KMS-11 (cell line): ENCODE data around the gene ITPRIP.

Experiments
- H2AFZ ChIP-seq: fragments of 200-600 bp; sonication (generic); 2 replicates; pipeline ENCODE4 v1.6.1; 2016; ENCODE audit warnings: antibody characterized with exemption, mixed run types, low read depth
- H3K27ac ChIP-seq: fragments of 200-600 bp; sonication (generic); 2 replicates; pipeline ENCODE4 v1.6.1; 2016; ENCODE audit warnings: mild to moderate bottlenecking, mixed run types
- H3K27me3 ChIP-seq: fragments of 200-600 bp; sonication (generic); 2 replicates; pipeline ENCODE4 v1.6.1; 2017; ENCODE audit warnings: mild to moderate bottlenecking, low read depth, mixed run types, moderate library complexity; ENCODE audit not compliant: insufficient read depth
- H3K36me3 ChIP-seq: fragments of 200-600 bp; sonication (generic); 2 replicates; pipeline ENCODE4 v1.6.1; 2017; ENCODE audit warnings: mild to moderate bottlenecking, mixed run types; ENCODE audit not compliant: insufficient read depth
- H3K4me1 ChIP-seq: fragments of 200-600 bp; sonication (generic); 2 replicates; pipeline ENCODE4 v1.6.1; 2016; ENCODE audit warnings: mild to moderate bottlenecking, low read depth, mixed run types; ENCODE audit not compliant: poor library complexity, severe bottlenecking
- H3K4me2 ChIP-seq: fragments of 200-600 bp; sonication (generic); 2 replicates; pipeline ENCODE4 v1.7.0; 2016; ENCODE audit warnings: mild to moderate bottlenecking, mixed run types
- H3K4me3 ChIP-seq: fragments of 200-600 bp; sonication (generic); IDR thresholded peaks from 2 replicates; pipeline ENCODE4 v1.6.1; 2017; ENCODE audit warnings: low read depth, low read length, mixed read lengths; ENCODE audit not compliant: insufficient read depth
- H3K79me2 ChIP-seq: fragments of 200-600 bp; sonication (generic); 2 replicates; pipeline ENCODE4 v1.6.1; 2016; ENCODE audit warnings: low read depth, mixed run types; ENCODE audit not compliant: insufficient read depth
- H3K9ac ChIP-seq: fragments of 200-600 bp; sonication (generic); 2 replicates; pipeline ENCODE4 v1.6.1; 2016; ENCODE audit warnings: mild to moderate bottlenecking, mixed run types
- H4K20me1 ChIP-seq: fragments of 200-600 bp; sonication (generic); 2 replicates; pipeline ENCODE4 v1.6.1; 2016; ENCODE audit warnings: mild to moderate bottlenecking, mixed run types; ENCODE audit not compliant: insufficient read depth
- CTCF ChIP-seq: fragments of 200-600 bp; sonication (generic); conservative IDR thresholded peaks from 2 replicates; pipeline ENCODE4 v1.6.1; 2017; ENCODE audit warnings: low read depth, mild to moderate bottlenecking, antibody characterized with exemption, low read length, moderate library complexity, mixed read lengths

Gene ITPRIP

GRCh38 chr10:104332243-104333031, 5.8 kb downstream of the ITPRIP start:
- Histone ChIP-seq H3K4me1 (peaks cover 5% of the 10 kb centered on the region), H3K27ac (no peak overlapping the region)

GRCh38 chr10:104331208-104331838, 6.9 kb downstream of the ITPRIP start:
- Histone ChIP-seq H3K4me2 (no peak overlapping the region), H3K79me2 (no peaks in the 10 kb centered on the region)

More at GRCh38 chr10:104332243-104333031, 5.8 kb downstream of the ITPRIP start:
- no peaks in the 10 kb centered on the region for H4K20me1 ChIP-seq
- no peak for TF ChIP-seq CTCF
- H2AFZ ChIP-seq, result no peak overlapping the region
- H3K36me3 ChIP-seq, result no peaks in the 10 kb centered on the region
- no peak overlapping the region for H3K4me2 ChIP-seq
- no peaks in the 10 kb centered on the region for H3K27me3 ChIP-seq
- no peaks in the 10 kb centered on the region for H3K79me2 ChIP-seq
- no peak overlapping the region for H3K4me3 ChIP-seq
- H3K9ac ChIP-seq, result no peak overlapping the region

GRCh38 chr10:104330168-104331110, 7.8 kb downstream of the ITPRIP start:
- no peak overlapping the region for H3K27ac ChIP-seq
- no peaks in the 10 kb centered on the region for H4K20me1 ChIP-seq
- H3K4me1 ChIP-seq, result no peaks in the 10 kb centered on the region
- H3K79me2 ChIP-seq, result no peaks in the 10 kb centered on the region
- no peaks in the 10 kb centered on the region for H3K27me3 ChIP-seq
- no peak overlapping the region for H3K4me2 ChIP-seq
- no peak overlapping the region for H3K9ac ChIP-seq
- H3K36me3 ChIP-seq, result no peaks in the 10 kb centered on the region
- no peak overlapping the region for H2AFZ ChIP-seq
- no peak overlapping the region for H3K4me3 ChIP-seq
- TF ChIP-seq CTCF, result no peak

More at GRCh38 chr10:104331208-104331838, 6.9 kb downstream of the ITPRIP start:
- Histone ChIP-seq H3K4me1 (no peaks in the 10 kb centered on the region), H3K27me3 (no peaks in the 10 kb centered on the region), H3K27ac (no peak overlapping the region), H4K20me1 (no peaks in the 10 kb centered on the region), H3K4me3 (no peak overlapping the region), H2AFZ (no peak overlapping the region), H3K36me3 (no peaks in the 10 kb centered on the region), H3K9ac (no peak overlapping the region)
- no peak for TF ChIP-seq CTCF

GRCh38 chr10:104329735-104330134, 8.5 kb downstream of the ITPRIP start:
- Histone ChIP-seq H3K4me2 (no peak overlapping the region), H4K20me1 (no peaks in the 10 kb centered on the region), H2AFZ (no peak overlapping the region), H3K27ac (no peak overlapping the region), H3K79me2 (no peaks in the 10 kb centered on the region), H3K4me1 (no peaks in the 10 kb centered on the region), H3K27me3 (no peaks in the 10 kb centered on the region), H3K9ac (no peak overlapping the region), H3K36me3 (no peaks in the 10 kb centered on the region), H3K4me3 (no peak overlapping the region)
- TF ChIP-seq CTCF, result no peak
